ENCODE measurements around the gene MACC1.
"Not testable (repeated sequence)": the region's sequence is repeated elsewhere in the genome, so short reads cannot be mapped to it uniquely, and the experiment has no call there.

Gene MACC1

DNA sequence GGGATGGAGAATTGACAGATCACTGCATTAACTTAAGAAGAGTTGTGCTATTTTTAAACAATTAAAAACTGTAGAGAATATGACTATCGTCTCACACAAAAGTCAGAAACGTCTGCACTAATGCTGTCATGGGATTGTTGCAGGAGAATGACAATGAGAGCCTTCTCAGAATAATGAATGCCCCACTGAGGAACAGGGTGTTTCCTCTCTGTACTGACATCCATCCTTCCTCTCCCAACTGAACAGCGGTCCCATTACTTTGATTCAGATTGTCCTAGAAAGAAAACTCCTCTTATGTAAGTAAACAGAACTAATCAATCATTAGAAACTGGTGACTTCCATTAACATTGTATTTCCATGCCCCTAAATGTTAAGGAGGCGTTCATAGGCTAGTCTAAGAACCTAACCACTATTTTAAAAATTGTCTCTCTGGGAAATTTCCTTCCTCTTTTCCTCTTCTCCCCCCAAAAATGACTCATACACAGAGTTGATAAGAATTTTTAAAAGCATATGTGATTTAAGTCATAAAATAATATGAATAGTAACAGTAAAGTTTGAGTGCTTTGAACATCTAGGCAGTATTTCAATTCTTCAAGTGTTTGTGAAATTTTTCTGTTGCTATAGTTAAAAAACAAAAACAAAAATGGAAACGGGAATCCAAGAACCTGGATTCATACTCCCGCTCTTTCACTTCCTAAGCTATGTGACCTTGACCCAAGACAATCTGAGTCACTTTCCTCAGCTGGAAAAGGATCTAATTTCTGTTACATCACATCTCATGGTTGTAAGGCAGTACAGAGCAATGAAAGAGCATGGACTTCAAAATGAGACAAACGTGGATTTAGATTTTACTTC, 12.7 kb upstream of the MACC1 start:
- DNase-seq, result no peak

- no peak for DNase-seq
Observed at GRCh38 chr7:20229081-20229480, 11.9 kb upstream of the MACC1 start.

DNA sequence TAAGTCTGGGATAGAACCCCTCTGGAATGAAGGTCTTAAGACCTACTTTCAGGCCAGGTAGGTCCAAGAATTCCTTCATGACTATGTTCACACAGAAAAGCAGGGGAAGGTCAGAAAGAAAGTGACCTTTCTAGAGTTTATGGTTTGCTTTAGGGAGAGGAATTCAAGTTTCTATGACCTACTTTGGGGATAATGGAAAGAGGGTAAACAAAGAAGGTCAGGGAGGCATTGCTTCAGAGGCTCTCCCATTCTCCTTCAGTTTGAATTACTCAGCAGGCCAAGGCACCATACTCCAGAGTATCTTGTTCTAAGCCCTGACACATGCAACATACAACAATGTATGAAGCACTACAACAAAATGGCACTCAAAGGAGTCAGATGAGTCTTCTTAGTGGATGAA, 11.5 kb upstream of the MACC1 start:
- DNase-seq, result no peak

DNA sequence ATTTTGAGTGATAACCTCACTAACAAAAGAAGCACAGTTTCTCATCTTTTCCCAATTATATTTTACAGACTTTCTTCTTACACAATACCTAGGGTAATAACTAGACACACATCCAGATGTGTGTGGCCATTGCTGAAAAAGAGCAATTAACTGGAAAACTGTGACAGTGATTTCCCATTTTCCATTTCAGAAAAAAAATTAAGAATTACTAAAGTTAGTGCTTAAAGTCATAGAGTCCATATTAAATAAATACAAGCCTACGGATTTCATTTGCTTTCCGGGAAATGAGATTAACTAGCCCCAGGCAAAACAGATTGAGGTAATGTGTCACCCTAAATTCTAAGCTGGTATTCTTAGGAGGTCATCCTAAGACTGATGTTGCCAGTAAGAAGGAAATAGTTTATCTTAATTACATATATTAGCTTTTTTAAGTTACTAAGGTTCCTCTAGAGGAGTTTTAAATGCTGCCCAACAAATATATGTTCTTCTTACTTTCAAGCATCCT, 10.2 kb upstream of the MACC1 start:
- no peak for DNase-seq

DNA sequence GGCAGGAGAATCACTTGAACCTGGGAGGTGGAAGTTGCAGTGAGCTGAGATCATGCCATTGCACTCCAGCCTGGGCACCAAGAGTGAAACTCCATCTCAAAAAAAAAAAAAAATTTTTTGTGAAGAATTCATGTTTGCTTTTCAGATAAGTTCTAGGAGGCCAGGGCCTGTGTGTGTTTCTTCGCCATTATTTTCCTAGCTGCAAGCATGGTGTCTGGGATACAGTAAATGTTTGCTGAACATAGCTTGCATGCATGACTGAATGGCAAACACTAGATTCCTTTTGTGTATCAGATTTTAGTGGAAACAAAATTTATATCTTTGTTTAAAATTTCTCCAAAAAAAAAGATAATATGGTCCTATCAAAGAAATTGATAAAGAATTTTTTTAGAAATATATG, 9.7 kb upstream of the MACC1 start:
- no peak for DNase-seq

- no peak for DNase-seq
Observed at GRCh38 chr7:20225384-20225783, 8.2 kb upstream of the MACC1 start.

DNA sequence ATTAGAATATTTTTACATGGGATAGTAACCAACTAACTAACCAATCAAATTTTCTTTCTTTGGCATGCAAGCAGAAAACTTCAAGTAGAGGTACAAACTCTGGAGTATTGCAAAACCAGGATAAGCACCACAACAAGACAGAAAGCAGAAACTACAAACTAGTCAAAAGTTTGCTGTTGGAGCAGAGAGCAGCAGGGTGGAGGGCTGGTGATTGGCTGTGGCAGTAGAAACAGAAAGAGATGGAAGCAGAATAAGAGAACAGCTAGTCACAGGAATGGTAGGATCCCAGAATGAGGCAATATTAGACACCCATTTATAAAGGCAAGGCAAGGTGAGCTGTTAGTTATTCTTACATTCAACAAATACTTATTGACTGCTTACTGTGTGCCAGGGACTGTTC, 6.8 kb upstream of the MACC1 start:
- DNase-seq, result no peak

- DNase-seq, result no peak
Observed at GRCh38 chr7:20223356-20223755, 6.2 kb upstream of the MACC1 start.

DNA sequence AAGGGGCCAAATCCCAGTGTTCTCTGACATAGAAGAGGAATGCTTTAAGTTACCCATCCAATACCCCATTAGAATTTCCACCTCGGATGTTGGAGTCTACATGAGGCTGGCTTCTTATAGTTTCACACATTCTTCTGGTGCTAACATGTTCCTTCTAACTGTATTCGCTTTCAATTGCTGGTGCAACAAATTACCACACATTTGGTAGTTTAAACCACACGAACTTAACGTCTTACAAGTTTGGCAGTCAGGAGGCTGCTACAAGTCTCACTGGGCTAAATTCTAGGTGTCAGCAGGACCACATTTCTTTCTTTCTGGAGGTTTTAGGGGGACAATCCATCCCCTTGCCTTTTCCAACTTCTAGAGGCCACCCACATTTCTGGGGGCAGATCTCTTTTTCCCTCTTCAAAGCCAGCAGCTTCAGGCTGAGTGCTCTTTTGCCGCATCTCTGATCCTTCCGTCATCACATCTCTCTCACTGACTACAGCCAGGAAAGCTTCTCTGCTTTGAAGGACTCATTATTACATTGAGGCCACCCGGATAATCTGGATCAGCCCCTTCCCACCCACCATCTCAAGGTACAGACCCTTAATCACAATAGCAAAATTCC, 5.1 kb upstream of the MACC1 start:
- DNase-seq, result no peak

GRCh38 chr7:20220921-20221547, 3.9 kb upstream of the MACC1 start:
- DNase-seq, result no peak

- no peak for DNase-seq
Observed at GRCh38 chr7:20220293-20220761, 3.1 kb upstream of the MACC1 start.

- DNase-seq, result peak; percentile 95
Observed at GRCh38 chr7:20219446-20220292, 2.5 kb upstream of the MACC1 start.

GRCh38 chr7:20219062-20219445, 1.9 kb upstream of the MACC1 start:
- DNase-seq, result no peak

DNA sequence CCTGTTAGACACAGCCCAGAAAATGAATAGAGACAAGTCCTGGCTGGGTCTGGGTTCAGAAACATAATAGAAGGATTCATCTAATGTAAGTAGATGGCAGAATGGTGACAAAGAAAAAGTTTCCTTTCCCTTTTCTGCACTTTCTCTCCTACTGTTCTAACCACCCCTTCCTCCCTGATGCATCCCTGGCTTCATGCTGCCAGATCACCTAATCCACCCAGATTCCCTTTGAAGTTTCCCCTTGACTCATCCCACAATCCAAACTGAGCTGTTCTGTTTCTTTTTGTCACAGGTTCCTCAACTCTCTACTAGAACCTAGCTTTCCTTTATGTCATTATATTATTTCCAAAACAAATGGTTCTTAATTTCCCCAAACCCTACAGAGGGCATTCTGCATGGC, 1.1 kb upstream of the MACC1 start:
- no peak for DNase-seq

- DNase-seq, result peak; percentile 19
Observed at GRCh38 chr7:20216406-20217036, 663 bp downstream of the MACC1 start.

DNA sequence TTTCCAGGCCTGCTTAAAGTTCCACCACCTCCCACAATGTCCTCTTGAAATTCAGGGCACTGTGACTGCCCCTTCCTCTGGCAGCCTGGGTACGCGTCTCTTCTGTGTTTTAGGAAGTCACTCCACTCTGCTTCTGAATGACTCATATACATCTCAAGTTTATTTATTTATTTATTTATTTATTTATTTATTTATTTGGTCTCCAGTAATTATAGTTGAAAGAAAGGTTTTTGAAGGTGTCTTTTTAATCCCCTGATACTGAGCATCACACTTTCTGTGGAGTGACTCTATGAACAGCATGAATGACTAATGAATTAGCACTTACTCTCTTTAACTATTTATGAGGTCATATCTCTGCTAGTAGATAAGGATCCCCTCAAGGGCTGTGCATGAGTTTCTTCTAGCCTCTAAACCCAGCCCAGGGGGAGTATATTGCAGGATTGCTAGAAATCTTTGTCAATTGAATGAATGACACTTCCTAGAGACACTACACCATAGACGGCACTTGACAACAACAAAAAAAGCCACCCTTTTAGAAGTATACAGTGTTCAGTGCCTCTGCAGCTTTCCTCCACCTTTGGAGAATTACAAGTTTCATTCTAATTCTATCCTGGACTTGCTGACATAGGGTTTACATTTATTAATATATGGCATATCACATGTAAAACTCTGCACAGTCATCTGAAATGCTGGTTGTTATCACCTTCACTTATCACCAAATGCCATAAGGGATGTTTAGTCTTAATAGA, 2.1 kb downstream of the MACC1 start:
- peak; percentile 59 for DNase-seq

- no peak for DNase-seq
Observed at GRCh38 chr7:20214132-20214531, 3.1 kb downstream of the MACC1 start.

GRCh38 chr7:20213378-20213777, 3.8 kb downstream of the MACC1 start:
- DNase-seq, result no peak

DNA sequence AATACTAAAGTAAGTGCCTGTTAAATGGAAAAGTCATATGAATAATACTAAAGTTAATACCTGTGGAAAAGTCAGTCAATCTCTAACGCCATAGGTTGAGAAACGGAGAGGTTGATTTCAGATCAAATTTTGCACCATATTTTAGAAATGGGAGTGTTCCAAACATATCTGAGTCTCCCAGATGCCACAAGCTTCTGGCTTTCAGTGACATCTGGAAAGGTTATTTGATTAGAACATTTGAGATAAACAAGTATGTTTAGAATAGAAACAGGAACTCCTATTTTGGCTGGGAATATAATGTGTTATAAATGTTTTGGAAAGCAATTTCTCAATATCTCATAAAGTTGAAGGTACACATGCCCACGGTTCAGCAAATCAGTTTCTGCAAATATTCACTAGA, 5.8 kb downstream of the MACC1 start:
- no peak for DNase-seq

DNA sequence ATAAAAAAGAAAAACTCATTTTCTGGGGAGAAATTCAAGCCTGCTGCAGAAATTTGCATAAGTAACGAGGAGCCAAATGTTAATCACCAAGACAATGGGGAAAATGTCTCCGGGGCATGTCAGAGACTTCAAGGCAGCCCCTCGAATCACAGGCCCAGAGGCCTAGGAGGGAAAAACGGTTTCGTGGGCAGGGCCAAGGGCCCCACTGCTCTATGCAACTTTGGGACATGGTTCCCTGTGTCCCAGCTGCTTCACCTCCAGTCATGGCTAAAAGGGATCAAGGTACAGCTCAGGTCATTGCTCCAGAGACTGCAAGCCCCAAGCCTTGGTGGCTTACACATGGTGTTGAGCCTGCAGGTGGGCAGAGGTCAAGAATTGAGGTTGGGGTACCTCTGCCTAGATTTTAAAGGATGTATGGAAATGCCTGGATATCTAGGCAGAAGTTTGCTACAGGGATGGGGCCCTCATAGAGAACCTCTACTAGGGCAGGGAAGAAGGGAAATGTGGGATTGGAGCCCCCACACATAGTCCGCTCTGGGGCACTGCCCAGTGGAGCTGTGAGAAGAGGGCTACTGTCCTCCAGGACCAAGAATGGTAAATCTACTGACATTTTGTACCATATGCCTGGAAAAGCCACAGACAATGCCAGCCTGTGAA, 8.4 kb downstream of the MACC1 start:
- no peak for DNase-seq

GRCh38 chr7:20207811-20208210, 9.4 kb downstream of the MACC1 start:
- DNase-seq, result not testable (repeated sequence)

Measured in NCI-H2029 treated with DMSO at 0.1 percent for 48 hours (cell line).